GM21381 (cell line): ENCODE data around the gene RALGPS1.
"Not testable (repeated sequence)": the region's sequence is repeated elsewhere in the genome, so short reads cannot be mapped to it uniquely, and the experiment has no call there.

ENCODE experiments used
- ATAC-seq: cut with Tn5 transposase; IDR thresholded peaks from one replicate; pipeline ENCODE4 v1.9.1; 2021; ENCODE audit warnings: mild to moderate bottlenecking, moderate library complexity; ENCODE audit not compliant: unreplicated experiment

RALGPS1 gene

GRCh38 chr9:127132921-127133647, 218.5 kb downstream of the RALGPS1 start:
- no peak for ATAC-seq

GRCh38 chr9:127133739-127134167, 219.2 kb downstream of the RALGPS1 start:
- ATAC-seq = no peak

GRCh38 chr9:127135056-127135745, 220.6 kb downstream of the RALGPS1 start:
- ATAC-seq = no peak

- no peak for ATAC-seq
These were observed 221.7 kb downstream of the RALGPS1 start for GRCh38 chr9:127136081-127136879.

GRCh38 chr9:127136880-127137639, 222.5 kb downstream of the RALGPS1 start:
- ATAC-seq = no peak

- no peak for ATAC-seq
These were observed 223.2 kb downstream of the RALGPS1 start for GRCh38 chr9:127137640-127138360.

GRCh38 chr9:127138444-127138843, 223.9 kb downstream of the RALGPS1 start:
- no peak for ATAC-seq

GRCh38 chr9:127139071-127139731, 224.6 kb downstream of the RALGPS1 start:
- ATAC-seq = no peak

GRCh38 chr9:127139775-127140174, 225.2 kb downstream of the RALGPS1 start:
- no peak for ATAC-seq

GRCh38 chr9:127140181-127140580, 225.6 kb downstream of the RALGPS1 start:
- ATAC-seq = no peak

GRCh38 chr9:127140842-127141675, 226.5 kb downstream of the RALGPS1 start:
- no peak for ATAC-seq

GRCh38 chr9:127142291-127142690, 227.7 kb downstream of the RALGPS1 start:
- no peak for ATAC-seq

GRCh38 chr9:127142931-127143464, 228.4 kb downstream of the RALGPS1 start:
- ATAC-seq = no peak

GRCh38 chr9:127143920-127144465, 229.4 kb downstream of the RALGPS1 start:
- ATAC-seq = no peak

GRCh38 chr9:127144670-127145445, 230.3 kb downstream of the RALGPS1 start:
- no peak for ATAC-seq

- not testable (repeated sequence) for ATAC-seq
These were observed 232.3 kb downstream of the RALGPS1 start for GRCh38 chr9:127146841-127147240.

GRCh38 chr9:127147251-127147650, 232.7 kb downstream of the RALGPS1 start:
- ATAC-seq = no peak
